Measurements from ENCODE around the gene ZBED1.
"Not testable (repeated sequence)": the region's sequence is repeated elsewhere in the genome, so short reads cannot be mapped to it uniquely, and the experiment has no call there.

DNA sequence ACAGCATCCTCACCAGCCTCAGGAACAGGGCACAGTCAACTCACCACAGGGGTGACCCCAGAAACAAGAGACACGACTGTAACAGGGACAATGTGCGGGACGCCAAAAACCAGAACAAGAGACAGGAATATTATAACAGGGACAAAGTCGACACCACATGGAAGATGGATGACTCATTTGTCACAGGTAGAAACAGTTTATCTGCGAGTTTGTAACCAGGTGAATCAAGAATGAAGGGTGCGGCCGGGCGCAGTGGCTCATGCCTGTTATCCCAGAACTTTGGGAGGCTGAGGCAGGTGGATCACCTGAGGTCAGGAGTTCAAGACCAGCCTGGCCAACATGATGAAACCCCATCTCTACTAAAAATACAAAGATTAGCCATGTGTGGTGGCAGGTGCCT lies 44.7 kb downstream of the ZBED1 start:
- not testable (repeated sequence) for TF ChIP-seq CTCF (IDR thresholded peaks at IDR 0.05); ZFX (IDR thresholded peaks at IDR 0.05; ENCODE audit: borderline replicate concordance)
